Chondrocyte (in vitro differentiated cells): Measurements from ENCODE around the gene USP21. TPM values are rescaled to one million over a fixed set of nuclear protein-coding genes. Genes with fewer than 3 reads are reported as not detected.

Experiments
- DNase-seq: peaks from one replicate; pipeline ENCODE4 v3.0.0; 2021; ENCODE audit warnings: mixed read lengths, low spot score
- H3K27ac Mint-ChIP-seq: one replicate; pipeline ENCODE4 v1.8.0; 2021; ENCODE audit warnings: mild to moderate bottlenecking, moderate library complexity, mixed read lengths; ENCODE audit not compliant: unreplicated experiment
- H3K27me3 Mint-ChIP-seq: 2 replicates; pipeline ENCODE4 v1.8.0; 2021; ENCODE audit warnings: low read depth, mixed read lengths
- H3K36me3 Mint-ChIP-seq: 2 replicates; pipeline ENCODE4 v1.8.0; 2021; ENCODE audit warnings: low read depth, mixed read lengths
- H3K4me1 Mint-ChIP-seq: 2 replicates; pipeline ENCODE4 v1.8.0; 2021; ENCODE audit warnings: low read depth, mild to moderate bottlenecking, mixed read lengths
- H3K4me3 Mint-ChIP-seq: one replicate; pipeline ENCODE4 v1.8.0; 2021; ENCODE audit warnings: mild to moderate bottlenecking, moderate library complexity, mixed read lengths; ENCODE audit not compliant: unreplicated experiment
- H3K9me3 Mint-ChIP-seq: 2 replicates; pipeline ENCODE4 v1.8.0; 2021; ENCODE audit warnings: low read depth, mixed read lengths
- total RNA-seq: library from RNA; stranded (reverse); gene quantifications from 3 replicates; pipeline ENCODE4 v1.2.1, GENCODE V29; 2021
- TF ChIP-seq, protein P1 (sequence below): fragments of 200-600 bp; sonication (generic); IDR thresholded peaks from 2 replicates; pipeline ENCODE4 v1.5.0; 2021; ENCODE audit warnings: antibody characterized with exemption, mild to moderate bottlenecking, moderate library complexity

USP21 gene
- total RNA-seq, 1 donor from 2014 or later: 16.0 TPM

DNA sequence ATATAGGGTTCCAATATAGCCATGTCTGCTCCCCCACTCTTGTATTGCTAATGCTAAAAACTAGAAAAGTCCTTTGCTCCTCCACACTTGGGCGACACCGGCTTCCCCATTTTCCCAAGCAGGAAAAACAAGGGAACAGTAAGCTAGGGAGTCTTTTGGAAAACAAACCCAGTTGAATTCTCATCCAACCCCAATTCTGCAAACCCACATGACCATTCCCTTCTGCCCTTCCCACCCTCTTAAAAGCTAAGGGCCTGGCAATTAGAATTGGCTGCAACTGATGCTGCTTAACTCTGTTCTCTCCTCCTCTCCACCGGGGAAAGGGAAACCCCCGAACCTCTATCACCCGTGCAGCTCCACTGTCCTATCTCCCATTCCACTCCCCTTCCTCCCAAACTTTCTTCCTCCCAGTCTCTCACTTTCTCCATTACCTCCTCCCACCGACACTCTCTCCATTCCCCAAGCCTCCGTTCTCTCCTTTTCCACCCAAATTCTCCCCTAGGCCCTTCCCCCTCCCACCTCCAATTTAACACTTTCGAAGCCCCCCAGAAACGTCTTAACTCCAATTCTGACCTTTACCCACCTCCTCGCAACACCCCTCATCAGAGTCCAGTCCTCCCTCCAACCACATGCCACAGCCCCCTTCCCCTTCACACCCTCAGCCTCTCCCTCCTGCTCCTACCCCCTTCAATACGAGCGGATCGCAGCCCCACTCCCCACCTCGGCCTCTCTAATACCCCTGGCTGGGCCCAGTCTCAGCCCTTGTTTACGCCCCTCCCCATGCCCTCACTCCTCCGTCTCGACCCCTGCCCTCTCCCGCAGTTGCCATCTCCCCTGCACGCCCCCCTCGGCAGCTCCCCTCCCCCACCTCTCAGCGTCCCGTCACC is 27.5 kb upstream of the USP21 start:
- no peak overlapping the region for H3K27ac Mint-ChIP-seq

DNA sequence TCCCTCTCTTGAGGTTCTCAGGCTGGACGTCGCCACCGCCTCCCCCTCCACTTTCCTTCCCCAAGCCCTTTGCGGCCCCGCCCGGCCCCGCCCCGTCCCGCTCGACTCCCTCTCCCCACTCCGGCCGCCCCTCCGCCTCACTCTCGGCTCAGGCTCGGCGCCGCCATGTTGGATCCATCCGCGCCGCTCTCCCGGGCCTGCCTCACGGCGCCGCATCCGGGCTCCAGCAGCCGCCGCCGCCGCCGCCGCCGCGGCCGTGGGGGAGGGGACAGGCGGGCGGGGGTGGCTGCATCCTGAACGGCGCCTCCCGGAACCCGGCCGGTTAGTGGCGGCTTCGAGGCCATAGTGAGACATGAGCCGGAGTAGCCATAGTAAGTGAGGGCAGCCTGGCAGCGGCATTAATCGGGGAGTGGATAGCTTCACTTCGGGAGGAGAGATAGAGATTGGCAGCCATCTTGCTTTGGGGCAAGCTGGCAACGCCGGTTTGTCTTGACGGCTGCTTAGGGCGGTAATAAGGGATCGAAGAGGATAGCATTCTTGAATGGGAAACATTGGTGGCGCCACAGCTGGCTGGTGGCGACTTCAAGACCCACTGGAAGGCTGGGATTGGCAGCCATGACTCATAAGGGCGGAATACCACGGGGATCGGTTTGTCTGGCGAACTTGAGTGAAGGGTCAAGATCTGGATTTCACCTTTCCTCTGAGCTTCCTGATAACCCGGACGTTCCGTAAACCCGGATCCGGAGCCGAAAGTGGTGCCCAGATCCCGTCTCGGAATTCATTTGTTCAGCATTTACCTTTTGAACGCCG is 26.7 kb upstream of the USP21 start, which contains the start of gene DEDD:
Gene DEDD, minus strand, starts transcription at position 258 of the 810 bp plus-strand sequence. CDS start 8,205 bp downstream, outside the sequence.
- Mint-ChIP-seq H3K4me3 (no peak within 1 kb of the TSS), H3K4me1 (peaks cover 31% of the 10 kb centered on the region), H3K27ac (no peak within 1 kb of the TSS), H3K9me3 (no peaks in the 10 kb centered on the region), H3K36me3 (peaks cover 6% of the 10 kb centered on the region), H3K27me3 (no peaks in the 10 kb centered on the region)
- TF ChIP-seq, protein P1, sequence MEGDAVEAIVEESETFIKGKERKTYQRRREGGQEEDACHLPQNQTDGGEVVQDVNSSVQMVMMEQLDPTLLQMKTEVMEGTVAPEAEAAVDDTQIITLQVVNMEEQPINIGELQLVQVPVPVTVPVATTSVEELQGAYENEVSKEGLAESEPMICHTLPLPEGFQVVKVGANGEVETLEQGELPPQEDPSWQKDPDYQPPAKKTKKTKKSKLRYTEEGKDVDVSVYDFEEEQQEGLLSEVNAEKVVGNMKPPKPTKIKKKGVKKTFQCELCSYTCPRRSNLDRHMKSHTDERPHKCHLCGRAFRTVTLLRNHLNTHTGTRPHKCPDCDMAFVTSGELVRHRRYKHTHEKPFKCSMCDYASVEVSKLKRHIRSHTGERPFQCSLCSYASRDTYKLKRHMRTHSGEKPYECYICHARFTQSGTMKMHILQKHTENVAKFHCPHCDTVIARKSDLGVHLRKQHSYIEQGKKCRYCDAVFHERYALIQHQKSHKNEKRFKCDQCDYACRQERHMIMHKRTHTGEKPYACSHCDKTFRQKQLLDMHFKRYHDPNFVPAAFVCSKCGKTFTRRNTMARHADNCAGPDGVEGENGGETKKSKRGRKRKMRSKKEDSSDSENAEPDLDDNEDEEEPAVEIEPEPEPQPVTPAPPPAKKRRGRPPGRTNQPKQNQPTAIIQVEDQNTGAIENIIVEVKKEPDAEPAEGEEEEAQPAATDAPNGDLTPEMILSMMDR: peak; percentile 48
- peak; percentile 92 for DNase-seq

More for the DNA sequence above, 27.5 kb upstream of the USP21 start:
- Mint-ChIP-seq H3K27me3 (no peaks in the 10 kb centered on the region), H3K9me3 (no peaks in the 10 kb centered on the region), H3K36me3 (peaks cover 11% of the 10 kb centered on the region), H3K4me1 (peaks cover 33% of the 10 kb centered on the region), H3K4me3 (no peak overlapping the region)
- TF ChIP-seq, protein P1: no peak
- DNase-seq: no peak

DNA sequence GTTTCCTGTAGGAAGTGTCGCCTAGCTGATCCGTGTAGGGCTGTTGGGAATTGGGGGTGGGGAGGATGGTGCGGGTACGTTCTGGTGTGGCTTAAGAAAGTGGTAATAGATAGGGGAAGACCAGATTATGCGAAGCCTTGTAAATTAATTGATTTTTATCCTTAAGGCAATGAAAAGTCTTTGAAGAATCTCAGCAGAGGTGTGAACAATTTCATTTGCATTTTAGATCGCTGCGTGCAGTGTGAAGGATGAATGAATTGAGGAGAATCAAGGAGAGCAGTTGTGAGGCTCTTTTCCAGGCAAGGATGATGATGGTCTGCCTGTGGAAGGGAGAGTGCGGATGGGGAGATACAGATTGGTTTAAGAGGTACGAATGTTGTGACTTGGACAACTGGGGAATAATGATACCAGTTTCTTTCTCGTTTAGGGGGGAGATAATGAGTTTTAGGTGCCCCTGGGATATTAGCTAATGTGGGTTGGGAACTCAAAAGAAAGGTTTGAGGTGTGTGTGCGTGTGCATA is 26.0 kb upstream of the USP21 start:
- H3K4me3 Mint-ChIP-seq: no peak overlapping the region
- no peaks in the 10 kb centered on the region for H3K27me3 Mint-ChIP-seq
- DNase-seq: no peak
- no peaks in the 10 kb centered on the region for H3K9me3 Mint-ChIP-seq
- peaks cover 26% of the 10 kb centered on the region for H3K4me1 Mint-ChIP-seq
- no peak overlapping the region for H3K27ac Mint-ChIP-seq
- TF ChIP-seq, protein P1: no peak
- peaks cover 4% of the 10 kb centered on the region for H3K36me3 Mint-ChIP-seq

DNA sequence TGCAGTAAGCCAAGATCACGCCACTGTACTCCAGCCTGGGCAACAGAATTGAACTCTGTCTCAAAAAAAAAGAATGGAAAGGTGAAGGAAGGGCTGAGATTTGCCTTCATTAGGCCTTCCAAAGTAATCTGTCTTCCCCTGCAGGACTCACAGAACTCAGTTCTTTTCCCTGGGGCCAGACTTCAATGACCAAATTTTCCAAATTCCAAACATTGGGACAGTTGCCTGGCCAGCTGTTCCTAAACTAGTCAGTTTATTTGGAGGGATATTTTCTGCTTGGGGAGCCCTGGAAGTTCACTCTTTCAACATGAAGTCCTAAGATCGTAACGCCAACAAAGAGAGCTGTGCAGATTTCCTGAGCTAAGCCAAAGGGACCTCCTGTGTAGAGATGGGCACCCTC is 21.4 kb upstream of the USP21 start:
- DNase-seq: no peak
- Mint-ChIP-seq H3K4me1 (no peaks in the 10 kb centered on the region), H3K27me3 (no peaks in the 10 kb centered on the region), H3K9me3 (no peaks in the 10 kb centered on the region), H3K4me3 (no peak overlapping the region), H3K36me3 (no peaks in the 10 kb centered on the region), H3K27ac (no peak overlapping the region)
- TF ChIP-seq, protein P1: no peak

DNA sequence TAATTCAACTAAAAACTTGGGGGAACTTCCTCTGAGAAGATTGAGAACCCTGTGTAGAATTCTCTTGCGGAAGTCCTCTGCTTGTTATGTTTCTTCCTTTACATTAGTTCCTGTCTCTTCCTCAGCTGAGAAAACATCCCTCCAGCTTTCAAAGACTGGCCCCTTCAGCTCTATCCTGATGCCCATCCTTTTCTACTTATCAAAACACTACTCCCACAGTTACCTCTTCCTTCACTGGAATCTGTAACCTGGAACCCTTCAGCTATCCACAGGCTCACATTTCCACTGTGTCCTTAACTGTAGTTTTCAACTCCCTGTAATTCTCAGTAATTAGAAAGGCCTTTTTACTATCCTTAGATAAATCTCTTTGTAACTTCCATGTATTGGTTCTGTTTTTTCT is 20.9 kb upstream of the USP21 start:
- no peak overlapping the region for H3K4me3 Mint-ChIP-seq
- H3K36me3 Mint-ChIP-seq: no peaks in the 10 kb centered on the region
- H3K9me3 Mint-ChIP-seq: no peaks in the 10 kb centered on the region
- TF ChIP-seq, protein P1: no peak
- peak overlapping the region; percentile 49 for H3K27ac Mint-ChIP-seq
- DNase-seq: no peak
- no peaks in the 10 kb centered on the region for H3K4me1 Mint-ChIP-seq
- no peaks in the 10 kb centered on the region for H3K27me3 Mint-ChIP-seq
